CD4-positive, alpha-beta T cell treated with Interleukin-21 for 1 hour (primary cell): ENCODE measurements around the gene CEP164.
"Not testable (repeated sequence)": the region's sequence is repeated elsewhere in the genome, so short reads cannot be mapped to it uniquely, and the experiment has no call there.

Experiments used
- DNase-seq: peaks from one replicate; pipeline ENCODE4 v3.0.0-alpha.2; 2020

Gene CEP164

GRCh38 chr11:117399100-117399840 is 71.6 kb downstream of the CEP164 start:
- DNase-seq, result not testable (repeated sequence)

DNA sequence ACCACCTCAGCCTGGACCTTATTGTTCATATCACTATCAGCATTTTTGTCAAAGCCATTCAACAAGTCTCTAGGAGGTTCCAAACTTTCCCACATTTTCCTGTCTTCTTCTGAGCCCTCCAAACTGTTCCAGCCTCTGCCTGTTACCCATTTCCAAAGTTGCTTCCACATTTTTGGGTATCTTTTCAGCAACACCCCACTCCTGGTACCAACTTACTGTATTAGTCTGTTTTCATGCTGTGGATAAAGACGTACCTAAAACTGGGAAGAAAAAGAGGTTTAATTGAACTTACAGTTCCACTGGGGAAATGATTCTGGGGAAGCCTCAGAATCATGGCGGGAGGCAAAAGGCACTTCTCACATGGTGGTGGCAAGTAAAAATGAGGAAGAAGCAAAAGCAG is 78.2 kb downstream of the CEP164 start:
- not testable (repeated sequence) for DNase-seq

- DNase-seq, result no peak
These were observed 79.4 kb downstream of the CEP164 start for GRCh38 chr11:117407016-117407415.

- no peak for DNase-seq
These were observed 80.7 kb downstream of the CEP164 start for GRCh38 chr11:117408356-117408755.

DNA sequence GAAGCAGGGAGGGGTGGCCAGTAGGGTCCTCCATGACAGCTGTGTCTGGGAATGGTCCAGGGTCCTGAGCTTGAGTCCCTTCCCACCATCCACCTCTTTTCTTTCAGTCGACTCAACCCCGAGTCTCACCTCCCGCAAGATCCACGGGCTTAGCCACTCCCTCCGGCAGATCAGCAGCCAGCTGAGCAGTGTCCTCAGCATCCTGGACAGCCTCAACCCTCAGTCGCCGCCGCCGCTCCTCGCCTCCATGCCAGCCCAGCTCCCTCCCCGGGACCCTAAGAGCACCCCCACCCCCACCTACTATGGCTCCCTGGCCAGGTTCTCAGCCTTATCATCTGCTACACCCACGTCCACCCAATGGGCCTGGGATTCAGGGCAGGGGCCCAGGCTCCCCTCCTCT is 81.9 kb downstream of the CEP164 start:
- no peak for DNase-seq

DNA sequence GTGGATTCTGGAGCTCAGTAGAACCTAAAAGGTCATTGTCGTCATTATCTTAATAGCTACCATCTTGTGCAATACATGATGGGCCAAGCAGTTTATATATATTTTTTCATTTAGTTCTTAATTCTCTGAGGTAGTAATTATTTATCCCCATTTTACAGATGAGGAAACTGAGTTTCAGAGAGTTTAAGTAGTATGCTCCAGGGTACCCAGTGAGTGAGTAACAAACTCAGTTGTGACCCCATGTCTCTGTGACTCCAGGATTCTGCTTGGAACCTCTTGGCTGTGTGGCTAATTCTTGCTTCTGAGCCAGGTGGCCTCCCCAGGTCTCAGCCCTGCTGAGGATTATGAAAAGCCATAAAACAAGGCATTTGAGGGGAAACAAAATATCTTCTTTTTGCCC is 82.6 kb downstream of the CEP164 start:
- DNase-seq, result no peak

DNA sequence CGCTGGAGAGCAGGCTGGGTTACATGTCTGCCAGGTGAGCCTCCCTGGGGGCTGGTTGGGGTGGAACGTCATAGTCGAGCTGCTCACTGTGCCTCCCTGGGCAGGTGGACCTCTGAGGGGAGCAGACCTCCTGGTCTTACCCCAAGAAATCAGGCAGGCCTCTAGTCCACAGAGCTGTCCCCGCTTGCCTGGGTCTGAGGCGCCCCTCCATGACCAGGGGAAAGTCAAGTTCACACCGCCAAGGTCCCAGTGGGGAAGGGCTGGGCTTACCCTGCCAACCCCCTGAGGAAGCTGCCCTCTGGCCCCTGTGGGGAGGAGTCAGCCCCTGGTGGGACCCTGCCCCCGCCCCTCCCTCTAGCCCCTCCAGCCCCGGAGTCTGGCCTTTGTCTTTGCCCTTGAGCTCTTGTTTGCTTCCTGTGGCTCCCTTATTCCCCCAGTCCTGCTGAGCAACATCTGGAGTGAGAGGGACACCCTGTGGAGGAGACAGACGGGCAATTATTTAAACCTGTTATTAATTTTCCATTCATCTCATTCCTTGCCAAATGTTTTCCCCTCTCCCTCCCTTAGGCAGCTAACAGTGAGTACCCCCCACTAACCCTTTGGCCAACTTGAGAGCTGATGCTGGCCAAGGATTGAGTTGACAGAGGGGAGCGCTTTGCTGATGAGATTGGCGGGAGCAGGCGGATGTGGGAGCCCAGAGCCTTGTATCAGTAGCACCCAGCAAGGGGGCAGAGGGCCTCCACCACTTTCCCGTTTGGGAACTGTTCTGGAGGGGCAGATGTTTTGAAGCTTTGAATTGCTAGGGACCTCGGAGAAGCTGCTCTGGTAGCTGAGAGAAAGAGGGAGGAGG is 83.4 kb downstream of the CEP164 start:
- DNase-seq, result no peak

GRCh38 chr11:117411736-117412135 is 84.1 kb downstream of the CEP164 start:
- DNase-seq, result no peak

DNA sequence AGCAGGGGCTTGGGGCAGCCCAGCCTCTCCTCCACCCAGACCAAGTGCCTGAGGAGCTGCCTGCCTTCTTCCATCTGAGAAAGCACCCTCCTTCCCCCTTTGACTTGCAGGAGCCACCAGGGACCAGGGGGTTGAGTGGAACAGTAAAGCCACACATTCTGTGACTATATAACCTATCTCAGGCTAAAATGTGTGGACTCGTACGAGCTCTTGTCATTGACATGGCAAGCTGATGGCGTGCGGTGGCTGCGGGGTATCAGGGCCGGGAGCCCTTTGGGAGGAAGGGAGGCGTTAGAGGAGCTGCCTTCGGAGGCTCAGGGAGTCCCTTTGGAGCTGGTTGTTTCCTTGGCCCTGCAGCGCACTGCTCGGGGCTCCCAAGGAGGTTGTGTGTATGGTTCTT is 84.5 kb downstream of the CEP164 start:
- no peak for DNase-seq

DNA sequence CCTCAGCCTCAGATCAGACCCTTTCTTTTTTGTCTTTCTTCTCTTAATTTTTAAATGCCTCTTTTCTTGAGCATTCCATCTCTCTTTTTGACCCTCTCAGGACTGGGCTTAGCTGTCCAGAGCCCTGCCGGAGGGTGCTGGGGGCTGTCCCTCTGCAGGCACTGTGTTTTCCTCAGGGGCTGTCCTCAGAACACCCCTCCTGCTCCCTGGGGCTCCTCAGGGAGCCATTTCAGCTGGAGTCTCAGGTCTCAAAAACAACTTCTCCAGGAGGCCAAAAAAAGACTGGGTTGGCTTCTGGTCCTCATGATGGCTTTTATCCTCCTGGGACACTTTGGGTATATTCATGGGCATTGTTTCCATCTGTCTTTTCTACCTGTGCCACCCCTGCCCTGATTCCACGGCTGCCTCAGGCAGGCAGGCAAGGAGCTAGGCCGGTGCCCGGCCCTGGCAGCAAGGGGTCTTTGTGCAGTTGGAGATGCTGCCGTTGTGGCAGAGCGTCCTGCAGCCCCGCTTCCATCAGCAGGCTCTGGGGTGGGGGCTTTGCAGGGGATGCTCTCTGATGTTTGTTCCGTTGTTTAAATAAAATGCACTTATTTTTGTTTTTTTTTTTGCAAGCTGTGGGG is 85.1 kb downstream of the CEP164 start:
- no peak for DNase-seq

DNA sequence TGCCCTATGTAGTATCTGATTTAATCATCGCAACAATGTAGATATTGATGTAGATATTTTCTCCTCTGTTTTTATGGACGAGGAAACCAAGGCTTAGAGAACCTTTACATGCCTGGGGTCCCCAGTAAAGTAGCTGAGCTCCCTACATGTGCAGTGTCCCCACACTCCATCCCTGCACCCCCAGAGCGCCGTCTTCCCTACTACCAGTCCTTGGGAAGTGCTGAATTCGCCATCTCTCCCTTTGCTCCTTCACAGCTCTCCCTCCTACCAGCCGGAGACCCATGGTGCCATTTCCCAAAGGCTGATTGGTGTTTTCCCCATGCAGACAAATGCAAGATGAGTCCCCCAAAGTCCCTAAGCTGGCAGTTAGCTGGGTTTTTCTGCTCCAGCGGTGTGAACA is 86.0 kb downstream of the CEP164 start:
- no peak for DNase-seq

DNA sequence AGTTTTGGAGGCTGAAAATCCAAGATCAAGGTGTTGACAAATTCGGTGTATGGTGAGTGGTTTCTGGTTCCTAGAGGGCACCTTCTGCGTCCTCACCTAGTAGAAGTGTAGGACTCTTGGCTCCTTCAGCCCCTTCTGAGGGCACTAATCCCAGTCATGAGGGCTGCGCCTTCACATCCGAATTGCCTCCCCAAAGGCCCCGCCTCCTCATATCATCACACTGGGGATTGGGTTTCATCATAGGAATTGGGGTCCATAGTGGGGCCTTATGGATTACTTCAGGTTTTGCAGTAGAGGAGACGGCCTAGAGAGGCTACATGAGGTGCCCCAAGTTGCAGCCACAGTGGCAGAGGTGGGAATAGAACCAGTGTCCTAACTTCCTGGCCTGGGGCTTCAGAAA is 87.1 kb downstream of the CEP164 start:
- DNase-seq, result no peak

DNA sequence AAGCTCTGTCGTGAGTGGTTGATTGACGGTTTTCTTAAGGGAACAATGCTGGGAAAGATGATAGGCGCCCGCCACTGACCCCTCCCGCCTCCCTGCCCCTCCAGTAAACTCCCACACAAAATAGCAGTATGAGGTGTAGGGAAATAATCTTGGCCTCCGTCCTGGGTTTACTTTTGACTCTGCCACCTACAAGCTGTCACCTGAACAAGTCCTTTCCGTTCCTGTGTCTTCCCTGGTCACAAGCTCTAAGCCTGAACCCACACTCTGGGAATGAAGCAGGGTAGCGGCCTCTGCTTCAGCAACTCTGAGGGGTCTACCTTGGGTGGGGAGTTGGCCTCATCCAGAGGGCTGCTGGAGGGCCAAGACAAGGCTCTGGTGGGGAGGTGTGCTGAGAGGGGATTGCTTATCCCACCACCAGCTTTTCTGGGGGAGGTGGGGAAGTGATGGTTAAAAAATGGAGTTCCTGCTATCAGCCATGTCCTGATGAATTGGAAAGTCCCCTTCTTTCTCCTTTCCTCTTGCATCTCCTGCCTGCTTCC is 87.8 kb downstream of the CEP164 start:
- DNase-seq, result no peak

GRCh38 chr11:117417342-117417741 is 89.7 kb downstream of the CEP164 start:
- DNase-seq, result no peak

- no peak for DNase-seq
These were observed 90.2 kb downstream of the CEP164 start for GRCh38 chr11:117417856-117418255.

DNA sequence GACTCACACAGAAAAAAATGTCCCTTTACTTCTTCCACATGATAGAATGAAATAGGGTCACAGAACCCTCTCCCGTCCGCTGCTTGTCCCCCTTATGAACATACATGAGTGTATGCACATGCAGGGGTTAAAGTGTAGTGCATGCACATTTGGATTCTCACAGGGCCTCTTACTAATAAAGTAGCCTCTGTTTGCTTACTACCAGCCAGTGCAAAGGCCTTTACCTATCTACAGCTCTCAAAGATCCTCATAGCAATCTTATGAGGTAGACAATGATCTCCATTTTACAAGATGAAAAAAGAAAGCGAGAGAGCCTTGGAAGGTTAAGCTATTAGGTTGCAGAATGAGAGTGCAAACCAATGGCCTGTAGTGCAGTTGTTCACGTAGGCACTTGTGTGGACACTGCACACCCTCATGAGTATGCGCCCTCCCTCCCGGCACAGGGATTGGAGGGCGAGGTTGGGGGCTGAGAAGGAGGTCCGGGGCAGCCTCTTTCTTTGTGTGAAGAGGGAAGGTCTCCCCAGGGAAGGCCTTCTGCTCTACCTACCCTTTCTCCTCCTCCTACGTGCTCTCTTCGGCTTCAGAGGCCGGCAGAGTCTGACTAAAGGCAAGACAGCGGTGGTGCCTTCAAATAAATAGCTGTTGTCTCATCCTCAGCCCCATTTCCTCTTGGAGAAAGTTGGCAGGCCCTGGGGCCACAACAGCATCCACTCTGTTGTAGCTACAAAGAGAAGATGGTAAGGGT is 91.3 kb downstream of the CEP164 start:
- no peak for DNase-seq

- no peak for DNase-seq
These were observed 92.0 kb downstream of the CEP164 start for GRCh38 chr11:117419482-117420142.

DNA sequence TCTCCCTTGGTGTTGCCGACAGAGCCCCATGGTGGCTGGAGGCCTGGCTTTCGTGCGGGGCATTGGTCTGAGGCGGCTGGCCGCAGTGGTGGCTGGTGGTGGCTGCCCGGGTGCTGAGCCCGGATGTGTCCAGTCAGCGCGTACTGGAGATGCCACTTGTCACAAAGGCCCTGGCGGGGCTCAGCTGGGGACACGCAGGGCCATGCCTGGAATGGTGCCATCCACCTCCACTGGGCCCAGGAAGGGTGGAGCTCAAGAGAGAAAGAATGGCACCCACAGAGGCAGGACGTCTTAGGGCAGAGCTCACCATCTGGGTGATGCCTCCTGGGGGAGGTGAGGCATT is 92.5 kb downstream of the CEP164 start:
- no peak for DNase-seq

DNA sequence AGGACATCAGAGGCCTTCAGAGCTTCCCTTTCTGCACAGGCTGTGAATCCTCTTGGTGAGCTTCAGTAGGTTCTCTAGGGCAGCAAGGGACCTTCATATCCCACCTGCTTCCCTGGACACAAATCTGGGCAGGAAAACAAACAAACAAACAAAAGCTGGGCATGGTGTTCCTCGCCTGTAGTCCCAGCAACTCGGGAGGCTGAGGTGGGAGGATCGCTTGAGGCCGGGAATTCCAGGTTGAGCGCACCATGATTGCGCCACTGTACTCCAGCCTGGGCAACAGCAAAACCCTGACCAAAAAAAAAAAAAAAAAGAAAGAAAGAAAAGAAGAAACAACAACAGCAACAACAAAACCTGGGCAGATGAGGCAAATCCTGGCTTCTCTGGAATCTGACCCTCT is 92.9 kb downstream of the CEP164 start:
- DNase-seq, result no peak

DNA sequence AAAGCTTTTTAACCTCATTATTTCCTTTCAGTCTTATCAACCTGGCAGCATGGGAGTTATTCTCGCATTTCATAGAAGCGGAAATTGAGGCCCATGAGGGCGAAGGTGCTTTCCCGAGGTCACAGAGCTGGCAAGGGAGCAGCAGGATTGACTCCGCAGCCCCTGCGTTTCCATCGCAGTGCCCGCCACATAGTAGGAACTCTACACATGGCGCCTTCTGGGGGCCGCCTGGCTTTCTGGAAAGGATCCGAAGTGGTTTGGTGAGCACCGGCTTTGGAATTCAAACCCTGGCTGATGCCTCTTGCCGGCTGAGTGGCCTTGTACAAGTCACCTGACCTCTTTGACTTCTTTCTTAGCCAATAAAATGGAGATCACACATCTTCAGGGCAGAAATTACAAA is 93.4 kb downstream of the CEP164 start:
- DNase-seq, result no peak

DNA sequence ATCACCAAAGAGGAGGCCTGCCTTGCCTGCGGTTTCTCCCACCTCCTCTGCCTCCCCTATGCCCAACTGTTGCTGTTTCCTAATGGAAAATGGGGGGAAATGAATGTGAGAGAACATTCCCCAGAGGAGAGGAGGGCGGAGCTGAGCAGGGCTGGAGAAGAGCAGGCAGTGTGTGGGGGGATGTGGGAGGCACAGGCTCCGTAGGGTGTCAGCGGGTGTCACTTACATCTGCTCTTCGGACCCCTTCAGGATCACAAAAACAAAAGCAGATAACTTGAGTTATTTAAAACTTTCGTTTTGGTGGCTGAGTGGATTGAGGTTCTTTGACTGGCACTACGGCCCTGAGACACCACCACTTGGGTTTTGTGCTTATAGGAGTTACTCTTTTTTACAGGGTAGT is 93.8 kb downstream of the CEP164 start:
- no peak for DNase-seq

DNA sequence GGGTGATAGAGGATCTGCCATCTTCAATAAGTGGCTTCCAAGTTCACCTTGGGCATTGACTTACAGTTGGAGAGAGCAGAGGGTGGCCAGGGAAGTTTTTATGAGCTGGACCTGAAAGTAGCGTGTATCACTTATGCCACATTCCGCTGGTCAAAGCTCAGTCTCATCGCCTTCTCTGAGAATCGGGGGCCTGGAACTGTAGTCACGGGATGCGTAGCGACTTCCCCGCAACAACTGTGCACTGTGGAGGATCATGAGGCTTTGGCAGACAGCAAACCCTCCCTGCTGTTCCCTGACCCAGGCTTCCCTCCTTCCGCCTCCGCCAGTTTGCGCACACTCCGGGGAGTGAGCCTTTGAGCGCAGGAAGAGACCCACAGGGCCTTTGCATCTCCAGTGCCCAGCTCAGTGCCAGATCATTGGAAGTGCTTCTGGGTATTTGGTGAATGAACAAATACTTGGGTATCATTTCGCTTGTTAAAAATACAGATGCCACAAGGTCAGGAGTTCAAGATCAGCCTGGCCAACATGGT is 95.5 kb downstream of the CEP164 start:
- DNase-seq, result no peak
